HG03565 (cell line): ENCODE measurements around the gene LMF2.
"Not testable (repeated sequence)": the region's sequence is repeated elsewhere in the genome, so short reads cannot be mapped to it uniquely, and the experiment has no call there.

ENCODE experiments used
- ATAC-seq: cut with Tn5 transposase; IDR thresholded peaks from one replicate; pipeline ENCODE4 v1.9.1; 2021; ENCODE audit warnings: mild to moderate bottlenecking, moderate library complexity; ENCODE audit not compliant: unreplicated experiment

LMF2 gene

GRCh38 chr22:50523806-50524675 lies 16.5 kb upstream of the LMF2 start:
- no peak for ATAC-seq

GRCh38 chr22:50523458-50523805 lies 15.9 kb upstream of the LMF2 start:
- ATAC-seq = no peak

- ATAC-seq = no peak
Measured at GRCh38 chr22:50522806-50523438, 15.4 kb upstream of the LMF2 start.

- no peak for ATAC-seq
Measured at GRCh38 chr22:50522208-50522805, 14.8 kb upstream of the LMF2 start.

GRCh38 chr22:50521710-50522109 lies 14.2 kb upstream of the LMF2 start:
- no peak for ATAC-seq

GRCh38 chr22:50520826-50521453 lies 13.4 kb upstream of the LMF2 start:
- ATAC-seq = no peak

- not testable (repeated sequence) for ATAC-seq
Measured at GRCh38 chr22:50520184-50520583, 12.7 kb upstream of the LMF2 start.

- ATAC-seq = no peak
Measured at GRCh38 chr22:50519151-50519550, 11.6 kb upstream of the LMF2 start.

- no peak for ATAC-seq
Measured at GRCh38 chr22:50518606-50519005, 11.1 kb upstream of the LMF2 start.

- no peak for ATAC-seq
Measured at GRCh38 chr22:50517495-50518260, 10.2 kb upstream of the LMF2 start.

GRCh38 chr22:50516891-50517290 lies 9.4 kb upstream of the LMF2 start:
- no peak for ATAC-seq

- ATAC-seq = no peak
Measured at GRCh38 chr22:50516068-50516467, 8.6 kb upstream of the LMF2 start.

- ATAC-seq = no peak
Measured at GRCh38 chr22:50513175-50513574, 5.7 kb upstream of the LMF2 start.

- no peak for ATAC-seq
Measured at GRCh38 chr22:50508897-50509296, 1.4 kb upstream of the LMF2 start.

- ATAC-seq = peak; percentile 72
Measured at GRCh38 chr22:50507991-50508884, 736 bp upstream of the LMF2 start, which contains the start of gene NCAPH2. TSS of gene NCAPH2 (plus strand) at chr22:50508224. CDS start at chr22:50508338, 114 bp downstream.

GRCh38 chr22:50506611-50507420 lies 686 bp downstream of the LMF2 start:
- ATAC-seq = no peak

GRCh38 chr22:50505776-50506610 lies 1.5 kb downstream of the LMF2 start:
- ATAC-seq = no peak

GRCh38 chr22:50505276-50505775 lies 2.2 kb downstream of the LMF2 start:
- no peak for ATAC-seq
